Measurements from ENCODE around the gene APC.

DNA sequence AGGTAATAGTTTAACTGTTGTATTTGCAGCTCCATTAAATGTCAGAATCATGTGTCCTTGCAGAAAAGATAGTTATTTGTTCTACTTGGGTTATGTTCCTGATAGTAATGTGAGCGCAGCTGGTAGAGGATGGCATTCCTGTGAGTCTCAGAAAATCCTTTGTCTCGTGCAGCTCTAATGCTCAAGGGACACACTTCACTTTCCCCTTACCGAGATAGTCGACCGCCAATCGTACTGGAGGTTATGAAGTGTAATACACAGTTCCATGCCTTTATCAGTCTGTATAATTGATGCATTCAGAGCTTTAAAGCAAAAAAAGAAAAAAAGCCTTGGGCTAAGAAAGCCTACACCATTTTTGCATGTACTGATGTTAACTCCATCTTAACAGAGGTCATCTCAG lies 63.2 kb downstream of the APC start:
- TF ChIP-seq, protein P1, sequence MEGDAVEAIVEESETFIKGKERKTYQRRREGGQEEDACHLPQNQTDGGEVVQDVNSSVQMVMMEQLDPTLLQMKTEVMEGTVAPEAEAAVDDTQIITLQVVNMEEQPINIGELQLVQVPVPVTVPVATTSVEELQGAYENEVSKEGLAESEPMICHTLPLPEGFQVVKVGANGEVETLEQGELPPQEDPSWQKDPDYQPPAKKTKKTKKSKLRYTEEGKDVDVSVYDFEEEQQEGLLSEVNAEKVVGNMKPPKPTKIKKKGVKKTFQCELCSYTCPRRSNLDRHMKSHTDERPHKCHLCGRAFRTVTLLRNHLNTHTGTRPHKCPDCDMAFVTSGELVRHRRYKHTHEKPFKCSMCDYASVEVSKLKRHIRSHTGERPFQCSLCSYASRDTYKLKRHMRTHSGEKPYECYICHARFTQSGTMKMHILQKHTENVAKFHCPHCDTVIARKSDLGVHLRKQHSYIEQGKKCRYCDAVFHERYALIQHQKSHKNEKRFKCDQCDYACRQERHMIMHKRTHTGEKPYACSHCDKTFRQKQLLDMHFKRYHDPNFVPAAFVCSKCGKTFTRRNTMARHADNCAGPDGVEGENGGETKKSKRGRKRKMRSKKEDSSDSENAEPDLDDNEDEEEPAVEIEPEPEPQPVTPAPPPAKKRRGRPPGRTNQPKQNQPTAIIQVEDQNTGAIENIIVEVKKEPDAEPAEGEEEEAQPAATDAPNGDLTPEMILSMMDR (IDR thresholded peaks at IDR 0.05; ENCODE audit: insufficient read depth, low read depth, low read length): no peak
- TF ChIP-seq EZH2 (IDR thresholded peaks at IDR 0.05; ENCODE audit: insufficient read depth, low read length): no peak

Data from astrocyte (in vitro differentiated cells and primary cell).